HepG2 (cell line): ENCODE data around the gene GPBAR1. TPM values are rescaled to one million over a fixed set of nuclear protein-coding genes. Genes with fewer than 3 reads are reported as not detected.
A peak's percentile ranks its signal among the peaks of the same experiment; 100 is the strongest.

Source experiments
- ATM ChIP-seq: fragments of 450-650 bp; IDR thresholded peaks from 2 replicates; pipeline ENCODE4 v1.7.1; 2017; ENCODE audit warnings: mild to moderate bottlenecking, borderline replicate concordance
- CCAR2 ChIP-seq: fragments of 200-400 bp; formaldehyde crosslinking; optimal IDR thresholded peaks from 2 replicates; pipeline ENCODE3; 2018; ENCODE audit warnings: low read depth, mild to moderate bottlenecking, low read length, moderate library complexity
- DR1 ChIP-seq: sonication (generic); formaldehyde crosslinking; IDR thresholded peaks from 2 replicates; pipeline ENCODE4 v1.8.0; 2021; ENCODE audit warnings: mild to moderate bottlenecking, missing genetic modification reagents, inconsistent platforms
- GFI1 ChIP-seq: sonication (generic); formaldehyde crosslinking; IDR thresholded peaks from 2 replicates; pipeline ENCODE4 v1.5.0; 2020; ENCODE audit warnings: missing genetic modification reagents, mild to moderate bottlenecking, borderline replicate concordance
- HDAC2 ChIP-seq: sonication (generic); formaldehyde crosslinking; IDR thresholded peaks from 2 replicates; pipeline ENCODE4 v1.4.0; 2020; ENCODE audit warnings: missing genetic modification reagents
- HHEX ChIP-seq: IDR thresholded peaks from 2 replicates; pipeline ENCODE4 v1.6.1; 2016; ENCODE audit warnings: control low read depth
- HOXA7 ChIP-seq: sonication (generic); formaldehyde crosslinking; IDR thresholded peaks from 2 replicates; pipeline ENCODE4 v1.8.1; 2022; ENCODE audit warnings: mild to moderate bottlenecking, missing genetic modification reagents, moderate library complexity
- IRX3 ChIP-seq: sonication (generic); formaldehyde crosslinking; IDR thresholded peaks from 2 replicates; pipeline ENCODE4 v1.8.1; 2023; ENCODE audit warnings: mild to moderate bottlenecking, low read depth, missing genetic modification reagents, borderline replicate concordance
- KAT2B ChIP-seq: fragments of 150-350 bp; IDR thresholded peaks from 2 replicates; pipeline ENCODE4 v1.6.1; 2014; ENCODE audit warnings: low read depth, low read length, borderline replicate concordance
- KDM6A ChIP-seq: IDR thresholded peaks from 2 replicates; pipeline ENCODE4 v1.6.1; 2016; ENCODE audit warnings: low read depth
- MAFG ChIP-seq: sonication (generic); formaldehyde crosslinking; IDR thresholded peaks from 2 replicates; pipeline ENCODE4 v1.5.1; 2020; ENCODE audit warnings: mild to moderate bottlenecking, missing genetic modification reagents
- MED1 ChIP-seq: sonication (generic); formaldehyde crosslinking; IDR thresholded peaks from 2 replicates; pipeline ENCODE4 v1.4.0; 2020; ENCODE audit warnings: missing genetic modification reagents
- MLX ChIP-seq: IDR thresholded peaks from 2 replicates; pipeline ENCODE4 v1.6.1; 2016
- NR0B2 ChIP-seq: sonication (generic); formaldehyde crosslinking; IDR thresholded peaks from 2 replicates; pipeline ENCODE4 v1.4.0; 2020; ENCODE audit warnings: mild to moderate bottlenecking, missing genetic modification reagents
- ONECUT2 ChIP-seq: sonication (generic); formaldehyde crosslinking; IDR thresholded peaks from 2 replicates; pipeline ENCODE4 v1.4.0; 2020; ENCODE audit warnings: missing genetic modification reagents
- RCOR2 ChIP-seq: IDR thresholded peaks from 2 replicates; pipeline ENCODE4 v1.6.1; 2016; ENCODE audit warnings: missing biosample characterization, missing genetic modification reagents
- RXRB ChIP-seq: IDR thresholded peaks from 2 replicates; pipeline ENCODE4 v1.6.1; 2016; ENCODE audit warnings: borderline replicate concordance, missing genetic modification reagents, missing compliant biosample characterization
- SP1 ChIP-seq, 2 experiments: fragments of 450-650 bp in 1 of 2; sonication (generic) in 1 of 2; formaldehyde crosslinking in 1 of 2; IDR thresholded peaks; 2 replicates each; pipeline versions ENCODE4 v1.4.0 to v1.6.1; 2016 to 2020; ENCODE audit warnings: missing genetic modification reagents in 1 of 2
- SRSF4 ChIP-seq: fragments of 200-400 bp; formaldehyde crosslinking; IDR thresholded peaks from one replicate; pipeline ENCODE4 v1.6.1; 2018; ENCODE audit warnings: mild to moderate bottlenecking, low read depth, low read length, moderate library complexity; ENCODE audit not compliant: poor library complexity, severe bottlenecking
- SSRP1 ChIP-seq: IDR thresholded peaks from 2 replicates; pipeline ENCODE4 v1.6.1; 2016; ENCODE audit warnings: control low read depth
- STAG1 ChIP-seq: sonication (generic); formaldehyde crosslinking; IDR thresholded peaks from 2 replicates; pipeline ENCODE4 v1.4.0; 2020; ENCODE audit warnings: missing genetic modification reagents
- ZBTB37 ChIP-seq: sonication (generic); formaldehyde crosslinking; IDR thresholded peaks from 2 replicates; pipeline ENCODE4 v1.4.0; 2020; ENCODE audit warnings: mild to moderate bottlenecking, missing genetic modification reagents
- ZC3H4 ChIP-seq: sonication (generic); formaldehyde crosslinking; IDR thresholded peaks from 2 replicates; pipeline ENCODE4 v1.4.0; 2020; ENCODE audit warnings: missing genetic modification reagents, borderline replicate concordance
- ZNF101 ChIP-seq: sonication (generic); formaldehyde crosslinking; IDR thresholded peaks from 2 replicates; pipeline ENCODE4 v1.4.0; 2020; ENCODE audit warnings: mild to moderate bottlenecking, low read depth, missing genetic modification reagents, borderline replicate concordance
- ZNF235 ChIP-seq: sonication (generic); formaldehyde crosslinking; IDR thresholded peaks from 2 replicates; pipeline ENCODE4 v1.8.1; 2023; ENCODE audit warnings: mild to moderate bottlenecking, missing genetic modification reagents, borderline replicate concordance
- ZNF326 ChIP-seq: sonication (generic); formaldehyde crosslinking; IDR thresholded peaks from 2 replicates; pipeline ENCODE4 v1.4.0; 2020; ENCODE audit warnings: missing genetic modification reagents, borderline replicate concordance
- ZNF33A ChIP-seq: sonication (generic); formaldehyde crosslinking; IDR thresholded peaks from 2 replicates; pipeline ENCODE4 v1.5.1; 2020; ENCODE audit warnings: missing genetic modification reagents, mild to moderate bottlenecking, moderate library complexity, borderline replicate concordance
- ZNF441 ChIP-seq: sonication (generic); formaldehyde crosslinking; IDR thresholded peaks from 2 replicates; pipeline ENCODE4 v1.7.0; 2021; ENCODE audit warnings: missing genetic modification reagents, borderline replicate concordance
- ZNF558 ChIP-seq: sonication (generic); formaldehyde crosslinking; IDR thresholded peaks from 2 replicates; pipeline ENCODE4 v1.9.0; 2022; ENCODE audit warnings: mild to moderate bottlenecking, missing genetic modification reagents, borderline replicate concordance
- ZNF775 ChIP-seq: sonication (generic); formaldehyde crosslinking; IDR thresholded peaks from 2 replicates; pipeline ENCODE4 v1.4.0; 2020; ENCODE audit warnings: missing genetic modification reagents, mild to moderate bottlenecking, moderate library complexity, borderline replicate concordance
- ZNF891 ChIP-seq: sonication (generic); formaldehyde crosslinking; IDR thresholded peaks from 2 replicates; pipeline ENCODE4 v1.5.0; 2020; ENCODE audit warnings: mild to moderate bottlenecking, missing genetic modification reagents
- polyA plus RNA-seq, 8 experiments: library from polyadenylated mRNA; depleted of rRNA in 3 of 8; stranded (reverse) in 7 of 8; unstranded in 1 of 8; fragments of >200 nt; fragmentation: Illumina TruSeq in 4 of 8; extraction: Trizol in 4 of 8; gene quantifications; 2 replicates each; pipeline versions ENCODE4 v1.2.1 to v1.2.3, GENCODE V29; 2011 to 2016; ENCODE audit warnings: low read depth in 4 of 8, missing spikeins in 1 of 8, mixed read lengths in 1 of 8; ENCODE audit not compliant: insufficient read depth in 1 of 8
- total RNA-seq, 5 experiments: library from RNA; depleted of rRNA; stranded (reverse); fragments of >200 nt; fragmentation: Illumina TruSeq; extraction: Trizol; gene quantifications; 2 replicates each; pipeline ENCODE4 v1.2.3, GENCODE V29; 2016; ENCODE audit warnings: low read depth in 1 of 5

Gene GPBAR1
- total and polyA plus RNA-seq, 2 of the 13 experiments (the other 11 are each of a cell fraction or from before 2014, with no cell fraction given): 0.05 to 0.09 TPM

GRCh38 chr2:218217360-218218267, 43.2 kb upstream of the GPBAR1 start (continued):
- TF ChIP-seq MLX (CRISPR knock-in tag) (no peak), MAFG (CRISPR knock-in tag) (no peak), ZNF558 (CRISPR knock-in tag) (no peak), ZNF441 (CRISPR knock-in tag) (no peak), KDM6A (CRISPR knock-in tag) (no peak), RXRB (no peak), RCOR2 (CRISPR knock-in tag) (no peak), ONECUT2 (no peak), HHEX (CRISPR knock-in tag) (no peak), IRX3 (CRISPR knock-in tag) (no peak), ZNF101 (no peak), GFI1 (no peak), KAT2B (no peak), ZBTB37 (CRISPR knock-in tag) (no peak), ZNF235 (CRISPR knock-in tag) (0 out of 2 replicates have a peak, but pooled peaks have one; percentile 7), STAG1 (CRISPR knock-in tag) (no peak), SP1 (IDR thresholded peaks at IDR 0.05) (no peak), SP1 (CRISPR knock-in tag; IDR thresholded peaks at IDR 0.05) (no peak), SSRP1 (CRISPR knock-in tag) (no peak), MED1 (CRISPR knock-in tag) (no peak), DR1 (CRISPR knock-in tag) (no peak), ZC3H4 (CRISPR knock-in tag) (no peak), ZNF775 (CRISPR knock-in tag) (no peak), ZNF891 (CRISPR knock-in tag) (no peak), ZNF33A (CRISPR knock-in tag) (no peak), SRSF4 (no peak), HDAC2 (CRISPR knock-in tag) (no peak), CCAR2 (no peak), ATM (no peak), ZNF326 (CRISPR knock-in tag) (no peak), HOXA7 (CRISPR knock-in tag) (no peak), NR0B2 (CRISPR knock-in tag) (no peak)
